ENCODE data around the gene USP1.

The USP1 gene

DNA sequence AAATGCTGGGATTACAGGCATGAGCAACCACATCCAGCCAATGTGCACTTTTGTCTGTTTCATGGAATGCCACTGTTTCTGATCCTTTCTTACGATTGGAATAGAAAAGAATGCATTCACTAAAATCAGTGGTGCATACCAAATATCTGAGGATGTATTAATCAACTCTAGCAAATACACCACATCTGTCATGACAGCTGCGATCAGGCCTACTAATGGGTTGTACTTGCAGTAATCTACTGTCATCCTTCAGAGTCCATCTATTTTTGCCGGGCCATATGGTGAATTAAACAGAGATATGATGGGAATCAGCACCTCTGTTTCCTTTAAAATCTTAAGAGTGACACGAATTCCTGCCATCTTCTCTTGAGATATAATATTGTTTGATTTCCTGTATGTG is 8.5 kb upstream of the USP1 start:
- DNase-seq, result no peak

DNA sequence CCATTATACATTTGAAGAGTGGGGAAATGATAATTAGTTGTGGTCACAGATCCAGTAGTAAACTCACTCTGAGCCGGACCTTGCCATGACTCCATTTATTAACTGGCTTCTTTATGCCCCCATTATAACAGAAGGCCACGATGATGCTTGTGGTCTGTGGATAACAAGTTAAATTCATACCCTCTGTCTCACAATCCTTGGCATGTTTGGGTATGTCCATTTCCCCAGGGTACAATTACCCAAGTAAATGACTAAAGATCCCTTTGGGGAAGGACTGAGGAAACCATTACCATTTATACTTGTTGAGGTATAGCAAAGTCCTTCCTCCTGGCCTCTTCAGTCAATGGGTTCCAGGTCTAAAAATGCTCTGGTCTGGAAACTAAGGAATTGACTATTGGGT is 7.3 kb upstream of the USP1 start:
- DNase-seq, result no peak

DNA sequence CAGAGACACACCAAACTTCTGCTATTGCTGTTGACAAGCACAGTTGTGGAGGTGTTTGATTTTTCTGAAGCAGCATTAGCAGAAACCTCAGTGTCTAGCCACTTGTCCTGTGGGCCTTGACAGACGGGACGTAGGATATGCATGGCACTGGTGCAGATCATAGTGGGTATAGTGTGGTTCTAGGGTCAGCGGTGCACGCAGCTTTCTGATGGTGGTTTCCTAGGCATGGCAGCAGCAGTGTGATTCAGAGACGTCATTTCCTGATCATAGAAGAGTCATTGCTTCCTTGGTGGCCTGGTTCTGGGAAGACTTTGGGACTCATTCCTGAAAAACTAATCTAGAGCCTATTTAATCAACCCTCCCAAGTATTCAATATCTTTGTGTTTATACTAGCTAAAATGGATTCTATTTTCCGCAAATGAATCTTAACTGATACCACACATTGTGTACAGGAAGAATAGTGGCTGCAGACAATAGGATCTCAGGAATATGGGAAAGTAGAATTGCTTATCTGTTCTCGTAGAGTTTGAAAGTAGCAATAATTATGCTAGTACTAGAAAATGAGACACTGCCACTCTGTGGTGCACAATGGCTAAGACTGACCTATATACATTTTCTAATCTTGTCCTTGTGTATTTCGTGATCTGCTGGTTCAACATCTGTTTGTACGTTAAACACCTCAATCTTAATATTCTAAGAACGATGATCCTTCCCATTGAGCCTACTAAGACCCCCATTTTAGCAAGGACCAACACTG is 2.8 kb upstream of the USP1 start:
- no peak for DNase-seq

- no peak for DNase-seq
Observed at GRCh38 chr1:62434618-62435001, 2.2 kb upstream of the USP1 start.

DNA sequence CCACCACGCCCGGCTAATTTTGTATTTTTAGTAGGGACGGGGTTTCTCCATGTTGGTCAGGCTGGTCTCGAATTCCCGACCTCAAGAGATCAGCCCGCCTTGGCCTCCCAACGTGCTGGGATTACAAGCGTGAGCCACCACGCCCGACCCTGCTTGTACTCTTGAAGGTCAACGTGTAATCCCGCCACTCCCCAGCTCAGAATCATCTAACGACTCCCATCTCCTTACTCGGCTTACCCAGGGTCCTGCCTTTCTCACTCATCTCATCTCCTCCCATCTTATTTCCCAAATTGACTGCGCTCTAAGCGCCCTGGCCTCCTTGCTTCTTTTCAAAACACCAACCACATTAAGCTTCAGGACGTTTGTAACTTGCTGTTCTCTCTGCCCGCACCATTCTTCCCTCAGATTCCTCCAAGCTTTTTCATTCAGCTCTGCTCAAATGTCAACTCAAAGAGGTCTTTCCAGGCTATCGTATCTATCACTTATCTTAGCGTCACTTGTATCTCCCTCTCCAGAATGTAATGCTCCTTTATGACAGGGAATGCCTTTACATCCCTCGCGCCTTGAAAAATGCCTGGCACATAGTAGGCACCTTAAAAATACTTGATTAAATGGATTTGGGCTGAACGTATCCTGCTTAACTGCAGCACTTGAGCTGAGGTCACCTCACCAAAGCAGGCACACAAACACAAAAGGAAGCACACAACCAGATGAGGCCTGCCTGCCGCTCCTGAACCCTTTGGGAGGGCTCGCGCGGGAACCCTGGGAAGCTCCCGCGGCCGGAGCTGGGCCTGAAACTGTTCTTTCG is 1.4 kb upstream of the USP1 start:
- no peak for DNase-seq

- DNase-seq, result peak; percentile 97
Observed at GRCh38 chr1:62436039-62436465, 797 bp upstream of the USP1 start.

DNA sequence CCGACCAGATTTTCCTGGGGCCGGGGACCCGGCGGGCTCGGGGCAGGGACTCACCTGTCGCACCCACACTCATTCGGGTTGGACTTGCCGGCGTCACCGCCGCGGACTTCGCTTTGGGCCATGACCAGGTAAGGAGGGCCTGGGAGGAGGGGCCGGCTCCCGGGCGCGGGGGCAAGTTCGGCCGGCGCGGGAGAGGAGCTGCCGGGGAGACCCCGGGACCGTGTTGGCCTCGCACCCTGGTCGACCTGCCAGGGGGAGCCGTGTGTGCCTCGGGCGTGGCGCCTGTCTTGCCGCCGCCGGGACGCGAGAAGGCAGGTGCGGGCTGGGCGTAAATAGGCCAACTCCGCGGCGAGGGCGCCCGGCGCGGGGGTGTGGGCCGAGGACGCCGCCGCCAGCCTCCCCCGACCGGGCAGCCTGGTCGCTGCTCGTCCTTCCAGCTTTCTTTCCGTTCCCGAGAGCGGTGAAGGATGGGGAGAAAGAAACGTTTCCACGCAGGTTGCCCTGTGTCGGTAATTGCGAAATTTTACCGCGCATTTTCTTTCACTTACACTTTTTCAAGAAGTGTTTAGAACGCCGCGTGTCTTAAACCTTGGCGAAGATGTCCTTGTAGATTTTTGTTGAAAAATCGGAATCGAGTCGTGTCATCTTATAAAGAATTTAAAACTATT is 558 bp downstream of the USP1 start:
- peak; percentile 43 for DNase-seq

- no peak for DNase-seq
Observed at GRCh38 chr1:62438163-62438562, 1.3 kb downstream of the USP1 start.

DNA sequence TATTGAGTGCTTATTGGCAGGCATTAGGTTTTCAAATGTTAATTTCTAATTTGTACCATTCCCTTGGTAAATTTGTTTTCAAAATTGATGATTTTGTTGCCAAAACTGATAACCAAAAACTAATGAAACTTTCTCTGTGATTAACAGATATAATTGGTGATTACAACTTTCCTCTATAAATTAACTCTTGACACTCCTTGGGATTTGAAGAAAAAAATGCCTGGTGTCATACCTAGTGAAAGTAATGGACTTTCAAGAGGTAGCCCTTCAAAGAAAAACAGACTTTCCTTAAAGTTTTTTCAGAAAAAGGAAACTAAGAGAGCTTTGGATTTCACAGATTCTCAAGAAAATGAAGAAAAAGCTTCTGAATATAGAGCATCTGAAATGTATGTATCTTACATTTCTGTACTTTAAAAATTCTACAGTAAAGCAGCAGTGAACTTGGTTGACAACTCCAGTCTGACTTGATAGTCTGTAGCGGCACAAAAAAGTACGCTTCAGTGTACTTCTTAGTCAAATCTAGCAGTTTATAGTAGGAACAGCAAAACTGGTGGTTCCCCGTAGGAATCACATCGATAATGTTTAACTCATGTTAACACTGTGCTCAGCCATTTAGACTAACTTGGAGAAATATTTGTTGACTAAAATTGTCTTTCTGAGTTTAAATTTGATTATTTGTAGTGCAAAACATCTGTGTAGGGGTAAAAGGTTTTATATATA is 3.0 kb downstream of the USP1 start:
- DNase-seq, result no peak

DNA sequence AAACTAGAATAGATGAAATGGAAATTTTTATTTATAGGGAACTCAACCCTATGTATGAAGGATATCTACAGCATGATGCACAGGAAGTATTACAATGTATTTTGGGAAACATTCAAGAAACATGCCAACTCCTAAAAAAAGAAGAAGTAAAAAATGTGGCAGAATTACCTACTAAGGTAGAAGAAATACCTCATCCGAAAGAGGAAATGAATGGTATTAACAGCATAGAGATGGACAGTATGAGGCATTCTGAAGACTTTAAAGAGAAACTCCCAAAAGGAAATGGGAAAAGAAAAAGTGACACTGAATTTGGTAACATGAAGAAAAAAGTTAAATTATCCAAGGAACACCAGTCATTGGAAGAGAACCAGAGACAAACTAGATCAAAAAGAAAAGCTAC is 7.9 kb downstream of the USP1 start:
- no peak for DNase-seq

GRCh38 chr1:62448221-62448933 is 11.5 kb downstream of the USP1 start:
- DNase-seq, result no peak

DNA sequence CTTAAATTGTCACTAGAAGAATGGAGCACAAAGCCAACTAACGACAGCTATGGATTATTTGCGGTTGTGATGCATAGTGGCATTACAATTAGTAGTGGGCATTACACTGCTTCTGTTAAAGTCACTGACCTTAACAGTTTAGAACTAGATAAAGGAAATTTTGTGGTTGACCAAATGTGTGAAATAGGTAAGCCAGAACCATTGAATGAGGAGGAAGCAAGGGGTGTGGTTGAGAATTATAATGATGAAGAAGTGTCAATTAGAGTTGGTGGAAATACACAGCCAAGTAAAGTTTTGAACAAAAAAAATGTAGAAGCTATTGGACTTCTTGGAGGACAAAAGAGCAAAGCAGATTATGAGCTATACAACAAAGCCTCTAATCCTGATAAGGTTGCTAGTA is 13.5 kb downstream of the USP1 start:
- no peak for DNase-seq

DNA sequence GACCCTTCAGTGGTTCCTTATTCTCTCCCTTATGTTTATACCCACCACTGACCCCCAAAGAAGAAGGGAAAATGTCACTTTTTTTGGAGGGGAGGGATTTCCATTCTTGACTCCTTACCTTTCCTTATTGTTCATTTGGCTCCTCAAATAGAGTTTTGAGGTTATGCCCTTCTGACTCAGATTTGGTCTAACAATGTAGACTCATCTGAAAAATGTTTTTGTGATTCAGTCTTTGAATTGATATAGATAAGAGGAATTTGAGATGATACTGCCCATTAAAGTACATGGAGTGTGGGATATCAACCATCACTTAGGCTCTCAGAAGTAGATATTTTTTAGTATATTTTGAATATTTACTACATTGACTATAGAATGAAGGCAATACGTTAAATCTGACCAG is 16.1 kb downstream of the USP1 start:
- DNase-seq, result no peak

DNA sequence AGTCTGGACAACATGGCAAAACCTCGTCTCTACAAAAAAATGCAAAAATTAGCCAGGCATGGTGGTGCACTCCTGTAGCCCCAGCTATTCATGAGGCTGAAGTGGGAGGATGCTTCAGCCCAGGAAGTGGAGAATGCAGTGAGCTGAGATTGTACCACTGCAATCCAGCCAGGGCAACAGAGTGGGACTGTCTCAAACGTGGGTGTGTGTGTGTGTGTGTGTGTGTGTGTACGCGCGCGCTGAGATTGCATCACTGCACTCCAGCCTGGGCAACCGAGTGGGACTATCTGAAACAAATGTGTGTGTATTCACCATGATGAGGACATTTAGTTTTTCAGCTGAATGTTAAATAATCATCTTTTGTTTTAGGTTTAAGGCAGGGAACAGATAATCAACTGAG is 21.1 kb downstream of the USP1 start:
- DNase-seq, result no peak

DNA sequence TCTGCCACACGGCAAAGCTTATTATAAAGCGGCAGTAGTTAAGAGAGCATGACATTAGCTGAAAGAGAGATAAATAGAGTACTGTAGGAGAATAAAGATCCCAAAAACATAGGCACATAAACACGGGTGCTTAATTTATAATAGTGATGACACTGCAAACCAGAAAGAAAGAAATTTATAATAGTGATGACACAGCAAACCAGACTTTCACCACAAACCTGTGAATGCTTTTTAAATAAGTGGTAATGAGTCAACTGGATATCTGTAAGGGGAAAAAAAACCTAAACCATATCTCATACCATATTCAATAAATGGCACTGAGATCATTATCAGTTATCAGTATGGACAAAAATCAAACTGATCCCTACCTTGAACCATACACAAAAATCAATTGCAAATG is 25.5 kb downstream of the USP1 start:
- DNase-seq, result no peak

GRCh38 chr1:62467092-62467491 is 30.2 kb downstream of the USP1 start:
- DNase-seq, result no peak

- DNase-seq, result no peak
Observed at GRCh38 chr1:62476525-62477219, 39.8 kb downstream of the USP1 start.

- no peak for DNase-seq
Observed at GRCh38 chr1:62481681-62482080, 44.8 kb downstream of the USP1 start.

DNA sequence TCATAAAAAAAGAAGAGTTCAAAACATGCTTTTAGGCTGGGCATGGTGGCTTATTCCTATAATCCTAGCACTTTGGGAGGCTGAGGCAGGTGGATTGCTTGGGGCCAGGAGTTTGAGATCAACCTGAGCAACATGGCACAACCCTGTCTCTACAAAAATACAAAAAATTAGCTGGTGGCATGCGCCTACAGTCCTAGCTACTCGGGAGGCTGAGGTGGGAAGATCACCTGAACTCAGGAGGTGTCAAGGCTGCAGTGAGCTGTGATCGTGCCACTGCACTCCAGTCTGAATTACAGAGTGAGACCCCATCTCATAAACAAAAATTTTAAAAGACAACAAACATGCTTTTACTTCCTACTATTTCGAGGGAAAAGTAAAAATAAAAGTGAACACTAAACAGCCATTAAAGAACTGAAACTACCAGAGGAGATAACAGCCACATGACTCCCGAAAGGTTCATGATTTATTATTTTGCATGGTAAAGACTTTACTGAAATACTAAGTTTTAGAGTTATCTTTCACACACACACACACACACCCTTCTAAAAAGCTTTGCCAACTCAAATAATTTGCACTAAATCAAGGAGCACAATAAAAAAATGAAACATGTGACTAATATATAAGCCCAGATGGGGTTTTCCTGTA is 48.1 kb downstream of the USP1 start:
- no peak for DNase-seq

- no peak for DNase-seq
Observed at GRCh38 chr1:62487956-62488355, 51.1 kb downstream of the USP1 start.

DNA sequence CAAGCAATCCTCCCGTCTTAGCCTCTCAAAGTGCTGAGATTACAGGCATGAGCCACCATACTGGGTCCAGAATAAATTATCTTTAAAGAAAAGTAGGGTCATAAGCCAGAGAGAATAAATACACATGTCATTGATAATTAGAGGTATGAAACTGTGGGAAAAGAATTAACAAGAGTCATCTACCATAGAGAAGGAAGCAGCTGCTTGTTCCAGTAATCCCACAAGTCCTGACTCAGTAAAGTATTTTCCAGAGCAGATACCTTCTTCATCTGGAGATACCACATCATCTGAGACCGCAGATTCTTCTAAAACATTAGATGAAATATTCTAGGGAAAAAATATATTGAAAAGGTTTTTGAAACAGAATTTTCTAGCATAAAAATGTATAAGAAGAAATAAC is 55.7 kb downstream of the USP1 start:
- no peak for DNase-seq
